Activated naive CD8-positive, alpha-beta T cell (primary cell): ENCODE results near the gene PSEN2.
A peak's percentile ranks its signal among the peaks of the same experiment; 100 is the strongest.

Experiments used
- H3K27ac Mint-ChIP-seq: one replicate; pipeline ENCODE4 v1.8.0; 2021; ENCODE audit warnings: mixed read lengths
- H3K27me3 Mint-ChIP-seq: one replicate; pipeline ENCODE4 v1.8.0; 2021; ENCODE audit warnings: mixed read lengths
- H3K36me3 Mint-ChIP-seq: one replicate; pipeline ENCODE4 v1.8.0; 2021; ENCODE audit warnings: mixed read lengths
- H3K4me1 Mint-ChIP-seq: one replicate; pipeline ENCODE4 v1.8.0; 2021; ENCODE audit warnings: low read depth, mixed read lengths
- H3K4me3 Mint-ChIP-seq: one replicate; pipeline ENCODE4 v1.8.0; 2021; ENCODE audit warnings: mild to moderate bottlenecking, mixed read lengths
- H3K9me3 Mint-ChIP-seq: one replicate; pipeline ENCODE4 v1.8.0; 2021; ENCODE audit warnings: low read depth, mixed read lengths

The PSEN2 gene

GRCh38 chr1:226940029-226940805 lies 69.8 kb downstream of the PSEN2 start, which contains the start of gene COQ8A:
COQ8A (plus strand) TSS chr1:226940294; CDS start chr1:226961386, 21,092 bp downstream.
- H3K9me3 Mint-ChIP-seq: peaks cover 4% of the 10 kb centered on the region
- H3K4me3 Mint-ChIP-seq: peak within 1 kb of the TSS; percentile 91
- peak within 1 kb of the TSS; percentile 96 for H3K27ac Mint-ChIP-seq
- no peaks in the 10 kb centered on the region for H3K27me3 Mint-ChIP-seq
- peaks cover 4% of the 10 kb centered on the region for H3K36me3 Mint-ChIP-seq
- H3K4me1 Mint-ChIP-seq: peaks cover 54% of the 10 kb centered on the region

- H3K27ac Mint-ChIP-seq: peak overlapping the region; percentile 90
- peak overlapping the region; percentile 91 for H3K4me3 Mint-ChIP-seq
- H3K9me3 Mint-ChIP-seq: no peaks in the 10 kb centered on the region
- no peaks in the 10 kb centered on the region for H3K36me3 Mint-ChIP-seq
- peaks cover 56% of the 10 kb centered on the region for H3K4me1 Mint-ChIP-seq
- no peaks in the 10 kb centered on the region for H3K27me3 Mint-ChIP-seq
These were observed 70.3 kb downstream of the PSEN2 start for GRCh38 chr1:226940806-226941067.

GRCh38 chr1:226942392-226942791 lies 72.0 kb downstream of the PSEN2 start:
- Mint-ChIP-seq H3K9me3 (no peaks in the 10 kb centered on the region), H3K27ac (no peak overlapping the region), H3K4me3 (peak overlapping the region; percentile 91), H3K36me3 (no peaks in the 10 kb centered on the region), H3K4me1 (peaks cover 69% of the 10 kb centered on the region), H3K27me3 (no peaks in the 10 kb centered on the region)

GRCh38 chr1:226943156-226943555 lies 72.7 kb downstream of the PSEN2 start:
- Mint-ChIP-seq H3K4me1 (peaks cover 69% of the 10 kb centered on the region), H3K4me3 (peak overlapping the region; percentile 7), H3K36me3 (peaks cover 1% of the 10 kb centered on the region), H3K27me3 (no peaks in the 10 kb centered on the region), H3K9me3 (no peaks in the 10 kb centered on the region), H3K27ac (peak overlapping the region; percentile 58)

GRCh38 chr1:226943927-226944326 lies 73.5 kb downstream of the PSEN2 start:
- Mint-ChIP-seq H3K4me1 (peaks cover 68% of the 10 kb centered on the region), H3K9me3 (no peaks in the 10 kb centered on the region), H3K27ac (no peak overlapping the region), H3K27me3 (no peaks in the 10 kb centered on the region), H3K4me3 (no peak overlapping the region), H3K36me3 (peaks cover 7% of the 10 kb centered on the region)

GRCh38 chr1:226945106-226945857 lies 74.9 kb downstream of the PSEN2 start:
- peaks cover 73% of the 10 kb centered on the region for H3K4me1 Mint-ChIP-seq
- H3K4me3 Mint-ChIP-seq: peak overlapping the region; percentile 5
- no peaks in the 10 kb centered on the region for H3K9me3 Mint-ChIP-seq
- H3K36me3 Mint-ChIP-seq: peaks cover 7% of the 10 kb centered on the region
- no peak overlapping the region for H3K27ac Mint-ChIP-seq
- no peaks in the 10 kb centered on the region for H3K27me3 Mint-ChIP-seq
